HCEC 1CT (cell line): ENCODE data around the gene PSMD11.
"Not testable (repeated sequence)": the region's sequence is repeated elsewhere in the genome, so short reads cannot be mapped to it uniquely, and the experiment has no call there.

Experiments
- DNase-seq: peaks from one replicate; pipeline ENCODE4 v3.0.0-alpha.2; 2017

Gene PSMD11

DNA sequence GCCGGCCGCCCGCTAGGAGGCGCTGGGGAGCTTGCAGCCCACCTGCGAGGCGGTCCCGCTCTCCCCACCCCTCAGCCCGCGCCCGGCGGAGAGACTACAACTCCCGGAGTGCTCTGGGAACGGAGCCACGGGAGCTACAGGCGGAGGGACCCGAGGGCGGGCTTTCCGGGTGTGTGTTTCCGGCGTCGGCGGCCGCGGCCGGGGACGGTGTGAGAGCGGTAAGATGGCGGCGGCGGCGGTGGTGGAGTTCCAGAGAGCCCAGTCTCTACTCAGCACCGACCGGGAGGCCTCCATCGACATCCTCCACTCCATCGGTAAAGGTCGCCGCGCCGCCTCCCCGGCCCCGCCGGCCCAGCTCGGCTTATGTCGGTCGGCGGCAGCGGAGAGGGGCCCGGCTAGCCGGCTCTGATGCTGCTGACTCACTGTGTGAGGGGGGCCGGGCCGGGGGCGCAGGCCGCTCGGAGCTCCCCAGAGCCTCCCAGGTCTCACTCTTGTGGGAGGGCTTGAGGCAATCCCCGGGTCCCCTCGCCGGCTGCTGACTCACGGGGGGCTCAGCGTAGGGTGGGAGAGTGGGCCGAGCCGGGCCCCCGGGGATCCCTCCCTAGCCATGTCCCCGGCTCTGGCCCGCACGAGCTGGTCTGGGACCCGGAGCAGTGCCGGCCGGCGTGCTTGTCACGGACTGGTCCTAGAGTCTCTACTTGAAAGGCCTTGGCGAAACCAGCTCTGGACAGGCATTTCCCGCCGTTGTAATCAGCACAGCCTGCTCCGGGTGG lies at the start of gene PSMD11:
Gene PSMD11 (plus strand): TSS at position 210 of the 773 bp plus-strand sequence. CDS start 14 bp downstream, at position 224.
- DNase-seq: peak; percentile 95

DNA sequence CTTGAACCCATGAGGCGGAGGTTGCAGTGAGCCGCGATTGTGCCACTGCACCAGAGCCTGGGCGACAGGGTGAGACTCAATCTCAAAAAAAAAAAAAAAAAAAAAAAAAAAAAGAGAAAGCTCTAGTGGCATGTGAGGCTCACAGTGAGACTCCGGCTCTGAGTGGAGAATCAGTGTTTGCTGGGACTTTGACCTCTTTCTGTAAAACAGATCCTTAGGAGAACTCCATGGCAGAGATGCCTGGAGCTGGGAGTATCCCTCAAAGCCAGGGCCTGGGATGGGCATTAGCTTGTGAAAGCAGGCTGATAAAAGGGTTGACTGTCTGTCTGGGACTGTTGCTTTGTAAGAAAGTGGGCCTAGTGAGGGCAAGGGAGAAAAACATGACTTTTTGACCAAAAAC lies 48.0 kb upstream of the PSMD11 start:
- DNase-seq: no peak

DNA sequence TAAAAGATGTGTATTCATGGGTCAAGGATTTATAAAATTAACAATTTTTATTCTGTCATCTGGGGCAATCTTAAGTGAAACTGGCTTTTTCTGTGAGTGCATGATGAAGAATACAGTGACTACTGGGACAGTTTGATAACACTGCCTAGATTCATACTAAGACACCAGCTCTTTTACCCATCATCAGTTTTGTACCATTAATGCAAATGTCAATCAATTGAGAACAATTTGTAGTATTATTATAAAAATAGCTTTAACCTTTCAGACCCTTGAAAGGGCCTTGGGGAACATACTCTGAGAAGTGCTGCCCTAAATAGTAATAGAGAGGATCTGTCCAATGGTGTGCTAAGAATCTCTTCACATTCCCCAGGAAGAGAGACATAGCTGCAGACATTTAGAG lies 45.4 kb upstream of the PSMD11 start:
- no peak for DNase-seq

DNA sequence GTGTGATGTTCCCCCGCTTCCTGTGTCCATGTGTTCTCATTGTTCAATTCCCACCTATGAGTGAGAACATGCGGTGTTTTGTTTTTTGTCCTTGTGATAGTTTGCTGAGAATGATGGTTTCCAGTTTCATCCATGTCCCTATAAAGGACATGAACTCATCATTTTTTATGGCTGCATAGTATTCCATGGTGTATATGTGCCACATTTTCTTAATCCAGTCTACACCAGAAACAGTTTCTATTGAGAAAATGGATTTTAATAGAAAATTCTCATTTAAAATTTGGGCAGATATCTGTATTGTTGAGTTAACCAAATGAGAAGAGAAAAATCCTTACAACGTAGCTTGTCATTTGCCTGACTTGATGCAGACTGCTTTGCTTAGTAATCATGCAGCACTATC lies 34.2 kb upstream of the PSMD11 start:
- DNase-seq: not testable (repeated sequence)

DNA sequence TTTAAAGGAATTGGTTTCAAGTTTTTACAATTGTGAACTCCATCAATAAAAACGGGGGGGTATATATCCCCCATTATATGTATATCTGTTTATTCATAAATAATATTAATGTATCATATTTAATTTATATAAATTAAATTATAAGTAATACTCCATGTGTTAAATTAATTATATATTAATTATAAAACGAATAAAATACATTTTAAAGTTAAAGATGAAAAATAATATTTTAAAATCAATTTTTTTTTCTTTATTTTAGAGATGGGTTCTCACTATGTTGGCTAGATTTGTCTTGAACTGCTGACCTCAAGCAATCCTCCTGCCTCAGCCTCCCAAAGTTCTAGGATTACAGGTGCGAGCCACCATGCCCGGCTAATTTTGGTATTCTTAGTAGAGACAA lies 17.4 kb upstream of the PSMD11 start:
- no peak for DNase-seq

- DNase-seq: no peak
Observed at GRCh38 chr17:32429598-32429997, 14.7 kb upstream of the PSMD11 start.

DNA sequence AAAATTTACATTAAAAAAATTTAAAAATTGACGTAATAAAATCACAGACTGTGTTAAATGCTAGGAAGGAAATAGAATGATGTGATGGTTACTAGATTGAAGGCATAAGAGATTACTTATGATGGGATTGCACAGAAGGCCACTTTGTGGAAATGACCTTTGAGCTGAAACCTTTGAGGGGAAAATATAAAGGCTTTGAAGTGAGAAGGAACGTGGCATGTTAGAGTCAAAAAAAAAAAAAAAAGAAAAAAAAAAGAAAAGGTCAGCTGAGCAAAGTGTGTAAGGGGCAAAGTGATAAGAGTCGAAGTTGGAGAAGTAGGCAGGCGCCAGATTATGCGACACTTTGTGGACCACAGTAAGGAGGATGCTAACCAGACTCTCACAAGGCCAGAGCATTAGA lies 3.6 kb upstream of the PSMD11 start:
- DNase-seq: no peak

DNA sequence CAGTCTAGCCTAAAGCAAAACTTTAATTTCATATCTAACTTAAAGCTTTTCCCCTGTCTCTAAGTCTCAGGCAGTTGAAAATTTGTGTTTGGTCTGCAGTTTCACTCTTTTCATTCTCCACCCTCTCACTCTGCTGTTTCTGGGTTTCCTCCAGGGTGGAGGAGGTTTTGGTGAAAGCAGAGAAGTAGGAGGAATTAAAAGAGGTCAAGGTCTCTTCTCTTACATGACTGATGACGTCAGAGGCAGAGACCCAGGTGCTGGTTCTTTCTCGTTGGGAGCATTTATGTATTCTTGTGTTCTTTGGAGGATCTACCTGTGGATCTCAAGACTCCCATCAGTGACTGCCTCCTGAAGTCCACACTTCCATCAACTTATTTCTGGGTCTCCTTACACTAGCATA lies 2.4 kb upstream of the PSMD11 start:
- DNase-seq: no peak

GRCh38 chr17:32443827-32444300 lies 446 bp upstream of the PSMD11 start:
- DNase-seq: no peak

GRCh38 chr17:32445074-32445415 lies 735 bp downstream of the PSMD11 start:
- peak; percentile 75 for DNase-seq

DNA sequence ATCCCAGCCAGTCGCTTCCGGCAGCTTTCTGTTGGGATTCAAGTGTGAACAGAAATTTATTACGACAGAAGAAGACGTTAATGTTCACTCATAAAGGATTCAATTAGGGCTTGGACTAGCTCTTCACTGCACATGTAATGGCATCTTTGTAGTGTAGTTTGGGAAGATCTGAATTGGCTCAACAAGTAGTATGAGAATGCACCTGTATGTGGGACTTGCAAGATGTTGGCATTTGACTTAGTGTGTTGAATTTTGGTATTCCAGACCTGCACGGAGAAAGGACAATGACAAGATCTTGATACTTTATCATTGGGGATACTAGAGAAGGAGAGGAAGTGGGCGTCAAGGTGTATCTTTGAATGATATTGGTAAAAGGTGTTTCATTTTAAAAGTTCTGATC lies 1.2 kb downstream of the PSMD11 start:
- no peak for DNase-seq

DNA sequence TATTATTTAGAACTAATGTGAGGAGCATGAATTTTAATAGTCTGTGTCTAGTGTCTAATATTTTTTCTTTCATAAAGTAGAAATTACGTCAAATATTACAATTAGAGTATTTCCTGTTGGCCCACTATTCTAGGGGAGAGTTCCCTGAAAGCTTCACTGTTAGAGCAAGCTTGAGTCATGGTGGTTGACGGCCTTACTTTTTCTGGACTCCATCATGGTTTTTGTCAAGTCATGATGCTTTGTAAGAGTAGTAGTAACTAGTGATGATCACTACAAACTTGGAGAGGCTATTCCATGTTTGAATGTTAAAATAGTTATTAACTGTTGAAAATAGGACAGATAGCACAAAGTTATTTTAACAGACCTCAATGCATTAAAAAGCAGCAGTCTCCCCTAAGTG lies 1.7 kb downstream of the PSMD11 start:
- DNase-seq: no peak

DNA sequence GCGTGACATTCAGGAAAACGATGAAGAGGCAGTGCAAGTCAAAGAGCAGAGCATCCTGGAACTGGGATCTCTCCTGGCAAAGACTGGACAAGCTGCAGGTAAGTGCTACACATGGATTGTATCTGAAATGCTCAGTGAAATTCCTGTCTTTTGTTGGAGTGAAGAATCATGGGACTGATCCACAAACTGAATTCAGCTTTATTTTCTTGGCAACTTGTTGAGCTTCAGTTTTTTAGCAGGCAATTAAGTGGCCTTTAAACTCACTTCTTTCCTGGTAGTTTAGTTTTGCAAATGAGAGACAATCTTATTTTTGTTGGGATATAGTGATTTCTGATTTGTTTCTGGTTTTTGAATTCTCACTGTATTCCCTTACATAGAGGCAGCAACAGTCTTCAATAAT lies 2.6 kb downstream of the PSMD11 start:
- DNase-seq: no peak

GRCh38 chr17:32449963-32450362 lies 5.7 kb downstream of the PSMD11 start:
- no peak for DNase-seq

DNA sequence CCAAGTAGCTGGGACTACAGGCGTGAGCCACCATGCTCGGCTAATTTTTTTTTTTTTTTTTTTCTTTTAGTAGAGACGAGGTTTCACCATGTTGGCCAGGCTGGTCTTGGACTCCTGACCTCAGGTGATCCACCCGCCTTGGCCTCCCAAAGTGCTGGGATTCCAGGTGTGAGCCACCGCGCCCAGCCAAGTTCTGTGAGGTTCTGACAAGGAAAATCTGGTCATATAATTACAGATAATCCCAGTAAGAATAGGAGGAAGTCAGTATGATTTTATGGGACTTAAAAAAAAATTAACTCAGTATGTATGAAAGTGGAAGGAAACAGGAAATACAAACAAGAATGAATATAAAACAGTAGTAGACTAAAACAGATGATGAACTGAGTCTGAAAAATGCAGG lies 6.1 kb downstream of the PSMD11 start:
- DNase-seq: not testable (repeated sequence)

DNA sequence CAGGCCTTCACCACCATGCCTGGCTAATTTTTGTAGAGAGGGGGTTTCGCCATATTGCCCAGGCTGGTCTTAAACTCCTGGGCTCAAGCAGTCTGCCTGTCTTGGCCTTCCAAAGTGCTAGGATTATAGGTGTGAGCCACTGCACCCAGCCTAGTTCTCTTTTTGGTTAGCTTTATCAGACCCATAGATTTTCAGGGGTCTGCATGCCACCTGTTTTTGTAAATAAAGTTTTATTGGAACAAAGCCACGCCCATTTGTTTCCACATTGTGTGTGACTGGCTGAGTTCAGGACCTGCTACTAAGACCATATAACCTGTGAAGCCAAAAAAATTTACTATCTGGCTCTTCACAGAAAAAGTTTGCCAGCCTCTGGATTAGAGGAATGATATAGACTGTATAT lies 7.6 kb downstream of the PSMD11 start:
- DNase-seq: no peak

DNA sequence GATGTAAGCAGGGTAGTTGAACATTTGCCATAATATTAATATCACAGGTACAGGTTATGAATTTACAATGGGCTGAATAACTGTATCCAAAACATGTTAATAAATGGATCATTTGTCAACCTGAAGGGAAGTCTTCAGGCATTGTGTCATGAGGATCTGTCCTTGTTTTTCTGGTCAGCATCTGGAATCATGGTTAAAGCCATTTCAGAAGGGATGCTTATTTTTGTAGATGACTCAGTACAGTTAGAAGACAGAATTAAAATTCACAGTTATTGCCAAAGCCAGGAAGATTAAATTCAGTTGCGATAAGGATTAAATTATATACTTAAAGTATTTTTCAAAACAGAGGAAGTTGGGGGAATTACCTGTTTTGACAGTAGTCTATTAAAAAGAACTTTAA lies 8.0 kb downstream of the PSMD11 start:
- DNase-seq: no peak

DNA sequence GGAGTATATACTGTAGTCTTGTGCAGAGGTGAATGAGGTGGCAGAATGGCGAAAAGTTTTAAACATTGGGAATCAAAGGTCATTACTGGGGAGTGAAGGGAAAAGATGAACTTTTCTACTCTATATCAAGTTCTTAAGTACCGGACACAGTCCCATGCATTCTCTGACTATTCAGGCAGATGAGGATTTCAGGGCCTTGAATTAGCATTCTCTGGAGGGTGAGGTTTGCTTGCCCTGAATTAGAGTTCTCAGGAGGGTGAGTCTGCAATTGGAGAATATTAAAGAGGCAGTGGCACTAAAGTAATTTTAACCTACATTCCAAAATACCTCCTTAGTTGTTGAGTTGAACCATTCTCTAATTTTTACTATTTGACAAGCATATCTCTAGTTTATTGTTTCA lies 9.1 kb downstream of the PSMD11 start:
- DNase-seq: no peak

GRCh38 chr17:32458371-32458770 lies 14.1 kb downstream of the PSMD11 start:
- no peak for DNase-seq

DNA sequence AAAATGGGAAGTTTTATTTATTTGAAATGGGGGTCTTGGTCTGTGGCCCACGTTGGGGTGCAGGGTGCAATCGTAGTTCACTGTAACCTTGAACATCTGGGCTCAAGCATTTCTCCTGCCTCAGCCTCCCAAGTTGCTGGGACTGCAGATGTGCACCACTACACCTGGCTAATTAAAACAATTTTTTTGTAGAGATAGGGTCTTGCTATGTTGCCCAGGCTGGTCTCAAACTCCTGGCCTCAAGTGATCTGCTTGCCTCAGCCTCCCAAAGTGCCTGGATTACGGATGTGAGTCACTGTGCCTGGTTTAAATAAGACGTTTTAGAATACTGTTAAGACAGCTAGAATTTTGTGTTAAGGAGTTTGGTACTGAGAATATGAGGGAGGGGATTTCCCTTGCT lies 15.7 kb downstream of the PSMD11 start:
- DNase-seq: no peak

GRCh38 chr17:32461498-32461852 lies 17.2 kb downstream of the PSMD11 start:
- DNase-seq: no peak

DNA sequence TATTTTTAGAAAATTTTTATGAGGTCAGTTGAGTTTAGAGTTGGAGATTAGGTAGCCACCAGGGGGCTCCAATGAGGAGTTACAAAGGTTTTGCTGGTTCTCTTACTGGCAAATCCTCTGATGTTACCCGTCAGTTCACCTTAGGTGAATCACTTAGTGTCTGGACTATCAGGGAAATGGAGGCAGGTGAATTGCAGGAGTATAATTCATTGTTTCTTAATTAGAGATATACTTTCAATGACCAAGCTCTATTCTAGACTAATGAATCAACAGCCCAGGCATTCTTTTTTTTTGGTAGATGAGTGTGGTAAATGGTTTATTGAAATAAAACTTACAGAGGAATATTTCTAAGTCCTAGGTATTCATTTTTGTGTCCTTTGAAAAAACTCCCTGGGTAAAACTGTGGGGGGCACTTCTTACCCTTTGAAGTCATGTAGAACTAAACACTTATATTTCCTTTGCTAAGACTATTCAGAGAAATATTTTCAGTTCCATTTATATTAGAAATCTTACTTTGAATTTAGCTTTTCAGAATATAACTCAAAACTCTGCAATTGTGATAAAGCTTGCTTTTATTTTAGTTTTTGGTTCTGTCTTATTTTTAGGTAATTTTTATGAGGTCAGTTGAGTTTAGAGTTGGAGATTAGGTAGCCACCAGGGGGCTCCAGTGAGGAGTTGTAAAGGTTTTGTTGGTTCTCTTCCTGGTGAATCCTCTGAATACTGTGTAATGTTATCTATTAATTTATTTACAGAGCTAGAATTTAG lies 17.7 kb downstream of the PSMD11 start:
- peak; percentile 50 for DNase-seq

- no peak for DNase-seq
Observed at GRCh38 chr17:32463304-32463703, 19.0 kb downstream of the PSMD11 start.

- DNase-seq: no peak
Observed at GRCh38 chr17:32464374-32464773, 20.1 kb downstream of the PSMD11 start.

- DNase-seq: no peak
Observed at GRCh38 chr17:32467949-32468348, 23.6 kb downstream of the PSMD11 start.
